WTC11 (cell line): Measurements from ENCODE around the gene DPP7. TPM values are rescaled to one million over a fixed set of nuclear protein-coding genes. Genes with fewer than 3 reads are reported as not detected.

Experiments
- ATAC-seq: fragments of 200-7000 bp; cut with Tn5 transposase; 2 replicates; pipeline ENCODE4 v1.10.0; 2021; ENCODE audit warnings: mild to moderate bottlenecking, moderate library complexity
- CTCF ChIA-PET: fragments of 300-600 bp; sonication (Branson Sonifier 250); formaldehyde crosslinking; loops from one replicate; lab custom pipeline; 2021; ENCODE audit warnings: antibody characterized with exemption; lab: Charles Lee
- POLR2A ChIA-PET: fragments of 350-600 bp; sonication (Branson Sonifier 250); formaldehyde crosslinking; loops from one replicate; lab custom pipeline; 2021; ENCODE audit warnings: antibody characterized with exemption; lab: Charles Lee
- DNase-seq: peaks from one replicate; pipeline ENCODE4 v3.0.0; 2021; ENCODE audit warnings: low spot score
- H3K27ac Mint-ChIP-seq: 2 replicates; pipeline ENCODE4 v1.8.0; 2021; ENCODE audit warnings: mixed read lengths
- H3K27me3 Mint-ChIP-seq: 2 replicates; pipeline ENCODE4 v1.8.0; 2021; ENCODE audit warnings: low read depth, mild to moderate bottlenecking, moderate library complexity, mixed read lengths
- H3K36me3 Mint-ChIP-seq: 2 replicates; pipeline ENCODE4 v1.8.0; 2021; ENCODE audit warnings: mixed read lengths
- H3K4me1 Mint-ChIP-seq: 2 replicates; pipeline ENCODE4 v1.8.0; 2022; ENCODE audit warnings: mixed read lengths
- H3K4me3 Mint-ChIP-seq: 2 replicates; pipeline ENCODE4 v1.8.0; 2021; ENCODE audit warnings: mild to moderate bottlenecking, moderate library complexity, mixed read lengths
- H3K9me3 Mint-ChIP-seq: 2 replicates; pipeline ENCODE4 v1.8.0; 2021; ENCODE audit warnings: mixed read lengths
- ATF1 ChIP-seq: sonication (generic); formaldehyde crosslinking; IDR thresholded peaks from 2 replicates; pipeline ENCODE4 v1.8.1; 2023; ENCODE audit warnings: mild to moderate bottlenecking, moderate library complexity, missing genetic modification reagents
- ATF6 ChIP-seq: sonication (generic); formaldehyde crosslinking; IDR thresholded peaks from 2 replicates; pipeline ENCODE4 v1.8.1; 2023; ENCODE audit warnings: mild to moderate bottlenecking, missing genetic modification reagents
- CBFB ChIP-seq: sonication (generic); formaldehyde crosslinking; IDR thresholded peaks from 2 replicates; pipeline ENCODE4 v1.8.1; 2022; ENCODE audit warnings: mild to moderate bottlenecking, low read depth, missing genetic modification reagents
- CTCF ChIP-seq: fragments of 200-600 bp; IDR thresholded peaks from 2 replicates; pipeline ENCODE4 v1.8.0; 2022; ENCODE audit warnings: antibody characterized with exemption
- E2F5 ChIP-seq: sonication (generic); formaldehyde crosslinking; IDR thresholded peaks from 2 replicates; pipeline ENCODE4 v1.8.1; 2022; ENCODE audit warnings: mild to moderate bottlenecking, moderate library complexity, missing genetic modification reagents
- EMX1 ChIP-seq: fragments of 250-450 bp; sonication (Bioruptor Pico); IDR thresholded peaks from 2 replicates; pipeline ENCODE4 v1.8.0; 2021; ENCODE audit warnings: mild to moderate bottlenecking
- FOXP1 ChIP-seq: sonication (generic); formaldehyde crosslinking; IDR thresholded peaks from 2 replicates; pipeline ENCODE4 v1.8.0; 2022; ENCODE audit warnings: missing genetic modification reagents, mild to moderate bottlenecking, moderate library complexity, borderline replicate concordance
- HMGXB4 ChIP-seq: sonication (generic); formaldehyde crosslinking; IDR thresholded peaks from 2 replicates; pipeline ENCODE4 v1.8.1; 2023; ENCODE audit warnings: mild to moderate bottlenecking, moderate library complexity, missing genetic modification reagents
- IRF2 ChIP-seq: sonication (generic); formaldehyde crosslinking; IDR thresholded peaks from 2 replicates; pipeline ENCODE4 v1.8.0; 2022; ENCODE audit warnings: low read depth, missing genetic modification reagents, borderline replicate concordance
- MXD4 ChIP-seq: fragments of 250-450 bp; sonication (Bioruptor Pico); IDR thresholded peaks from 2 replicates; pipeline ENCODE4 v1.8.0; 2021; ENCODE audit warnings: mild to moderate bottlenecking, moderate library complexity, borderline replicate concordance
- NR3C1 ChIP-seq: sonication (generic); formaldehyde crosslinking; conservative IDR thresholded peaks from 2 replicates; pipeline ENCODE4 v1.8.1; 2023; ENCODE audit warnings: low read depth, mild to moderate bottlenecking, missing genetic modification reagents
- SOX15 ChIP-seq: fragments of 250-450 bp; sonication (Bioruptor Pico); IDR thresholded peaks from 2 replicates; pipeline ENCODE4 v1.9.0; 2021; ENCODE audit warnings: mild to moderate bottlenecking
- USF1 ChIP-seq: sonication (generic); formaldehyde crosslinking; IDR thresholded peaks from 2 replicates; pipeline ENCODE4 v1.8.0; 2022; ENCODE audit warnings: mild to moderate bottlenecking, missing genetic modification reagents
- ZNF121 ChIP-seq: sonication (generic); formaldehyde crosslinking; IDR thresholded peaks from 2 replicates; pipeline ENCODE4 v1.8.0; 2023; ENCODE audit warnings: missing genetic modification reagents
- ZNF425 ChIP-seq: fragments of 250-450 bp; sonication (Bioruptor Pico); conservative IDR thresholded peaks from 2 replicates; pipeline ENCODE4 v1.9.0; 2021; ENCODE audit warnings: mild to moderate bottlenecking
- total RNA-seq: library from RNA; stranded (reverse); gene quantifications from 3 replicates; pipeline ENCODE4 v1.2.3, GENCODE V29; 2021

Gene DPP7
- total RNA-seq, 1 experiment from 2014 or later: 38.9 TPM

- no peak for TF ChIP-seq ATF6 (CRISPR knock-in tag)
- TF ChIP-seq EMX1 (CRISPR knock-in tag): no peak
- peak; percentile 49; the same call in 1 of the 2 replicates for TF ChIP-seq USF1
- TF ChIP-seq CBFB (CRISPR knock-in tag): no peak
- TF ChIP-seq ZNF121 (CRISPR knock-in tag): no peak
- TF ChIP-seq SOX15: no peak
- no peak for TF ChIP-seq NR3C1
- peak; percentile 87 for TF ChIP-seq HMGXB4
- peak; percentile 69 for TF ChIP-seq E2F5
- peak; percentile 72 for TF ChIP-seq FOXP1
- TF ChIP-seq ZNF425 (CRISPR knock-in tag): no peak
- TF ChIP-seq CTCF: no peak
- TF ChIP-seq, all 79 proteins: peak for 22
These were observed 15.1 kb upstream of the DPP7 start (continued) for GRCh38 chr9:137129456-137130175.

GRCh38 chr9:137128862-137129455 lies 14.4 kb upstream of the DPP7 start:
- DNase-seq (no peak), ATAC-seq (peak; percentile 8)
- Mint-ChIP-seq H3K27ac (peak overlapping the region; percentile 47; the same call in 1 of the 2 replicates), H3K4me3 (peak overlapping the region; percentile 78), H3K4me1 (peaks cover 14% of the 10 kb centered on the region), H3K9me3 (no peaks in the 10 kb centered on the region), H3K27me3 (peaks cover 22% of the 10 kb centered on the region), H3K36me3 (no peaks in the 10 kb centered on the region)
- ChIA-PET CTCF (interaction anchor here (0.8 to 3.1 kb wide), 27 partner anchors 8 to 185 kb away, joined by 3 to 31 read pairs (median 7); partner anchors contain the start of genes ANAPC2, CYSRT1, DPP7 and FBXW5), POLR2A (interaction anchor here (1.0 to 1.6 kb wide), 8 partner anchors 9 to 518 kb away, joined by 3 to 9 read pairs (median 6); partner anchors contain the start of genes GRIN1, MAN1B1, TPRN and TUBB4B)
- no peak for TF ChIP-seq IRF2 (CRISPR knock-in tag)
- TF ChIP-seq ATF1 (CRISPR knock-in tag): no peak
- no peak for TF ChIP-seq MXD4 (CRISPR knock-in tag)
